ENCODE data around the gene NFATC1. TPM values are rescaled to one million over a fixed set of nuclear protein-coding genes. Genes with fewer than 3 reads are reported as not detected.

The NFATC1 gene
- total RNA-seq, 2 experiments from 2014 or later: 77.8 to 79.4 TPM

- CTCF ChIA-PET: no interaction called here
- Mint-ChIP-seq H3K4me3 (no peak overlapping the region), H3K4me1 (ENCODE audit: low read depth) (peaks cover 39% of the 10 kb centered on the region), H3K27ac (no peak overlapping the region), H3K27me3 (ENCODE audit: low read depth) (no peaks in the 10 kb centered on the region), H3K36me3 (ENCODE audit: low read depth) (peaks cover 47% of the 10 kb centered on the region), H3K9me3 (no peaks in the 10 kb centered on the region)
- intact Hi-C loops (cut with micrococcal nuclease): no loop called here
- DNase-seq: no peak
Measured at GRCh38 chr18:79411614-79412526, 16.1 kb downstream of the NFATC1 start.

GRCh38 chr18:79413025-79413424, 17.3 kb downstream of the NFATC1 start:
- peaks cover 28% of the 10 kb centered on the region for H3K4me1 Mint-ChIP-seq (ENCODE audit: low read depth)
- CTCF ChIA-PET: no interaction called here
- no peaks in the 10 kb centered on the region for H3K27me3 Mint-ChIP-seq (ENCODE audit: low read depth)
- H3K4me3 Mint-ChIP-seq: no peak overlapping the region
- DNase-seq: no peak
- H3K36me3 Mint-ChIP-seq (ENCODE audit: low read depth): peaks cover 40% of the 10 kb centered on the region
- intact Hi-C loops (cut with micrococcal nuclease): no loop called here
- no peak overlapping the region for H3K27ac Mint-ChIP-seq
- H3K9me3 Mint-ChIP-seq: no peaks in the 10 kb centered on the region

GRCh38 chr18:79413426-79413825, 17.7 kb downstream of the NFATC1 start:
- Mint-ChIP-seq H3K9me3 (no peaks in the 10 kb centered on the region), H3K4me1 (ENCODE audit: low read depth) (peaks cover 27% of the 10 kb centered on the region), H3K4me3 (no peak overlapping the region), H3K36me3 (ENCODE audit: low read depth) (peaks cover 40% of the 10 kb centered on the region), H3K27me3 (ENCODE audit: low read depth) (no peaks in the 10 kb centered on the region), H3K27ac (peak overlapping the region; percentile 47)
- no peak for DNase-seq
- intact Hi-C loops (cut with micrococcal nuclease): no loop called here
- CTCF ChIA-PET: no interaction called here

DNA sequence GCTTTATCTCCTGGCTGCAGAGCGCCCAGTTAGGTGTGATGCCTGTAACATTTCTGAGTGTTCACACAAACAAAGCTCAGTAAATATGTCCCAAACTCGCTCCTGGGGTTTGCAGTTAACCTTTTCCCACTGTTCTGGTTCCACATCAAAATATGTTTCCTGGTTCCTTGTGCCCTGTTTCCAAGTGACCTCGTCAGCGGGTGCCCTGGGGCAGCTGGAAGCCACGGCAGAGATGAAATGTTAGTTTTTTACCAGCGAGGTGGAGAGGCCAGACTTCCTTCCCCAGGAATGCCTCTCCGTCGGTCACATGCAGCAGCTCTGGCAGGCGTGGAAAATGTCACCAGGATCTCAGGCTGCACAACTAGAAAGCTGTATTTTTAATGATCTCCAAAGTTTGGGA, 18.2 kb downstream of the NFATC1 start:
- Mint-ChIP-seq H3K27me3 (ENCODE audit: low read depth) (no peaks in the 10 kb centered on the region), H3K27ac (no peak overlapping the region), H3K36me3 (ENCODE audit: low read depth) (peaks cover 42% of the 10 kb centered on the region)

DNA sequence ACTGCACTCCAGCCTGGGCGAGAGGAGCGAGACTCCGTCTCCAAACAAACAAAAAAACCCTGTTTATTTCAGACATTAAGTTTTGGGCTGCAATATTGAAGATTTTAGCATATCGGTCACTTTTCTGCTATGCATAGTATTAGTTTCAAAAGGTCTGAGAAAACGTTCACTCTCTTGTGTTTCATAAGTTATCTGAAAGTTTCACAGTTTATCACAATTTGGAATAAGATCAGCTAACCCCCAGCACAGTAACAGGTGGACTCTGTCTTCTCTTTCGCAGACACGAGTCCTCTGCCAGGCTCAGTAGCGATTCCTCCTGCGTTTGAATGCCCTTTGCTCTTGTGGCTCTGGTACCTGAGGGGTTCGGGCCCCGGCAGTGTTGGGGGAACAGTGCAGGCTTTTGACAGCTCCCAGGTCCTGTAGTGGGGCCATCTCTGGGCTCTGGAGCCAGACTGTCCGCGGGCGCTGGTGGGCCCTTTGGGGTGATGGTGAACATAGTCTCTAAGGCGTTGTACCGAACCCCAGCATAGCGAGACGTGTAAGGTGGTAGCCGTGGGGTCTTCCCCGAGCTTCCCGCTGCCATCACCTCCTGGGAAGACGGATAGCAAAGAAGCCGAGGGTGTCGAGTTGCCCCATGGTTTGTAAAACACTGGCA, 20.4 kb downstream of the NFATC1 start:
- Mint-ChIP-seq H3K4me3 (no peak overlapping the region), H3K4me1 (ENCODE audit: low read depth) (peaks cover 39% of the 10 kb centered on the region), H3K36me3 (ENCODE audit: low read depth) (peaks cover 48% of the 10 kb centered on the region), H3K27ac (no peak overlapping the region), H3K27me3 (ENCODE audit: low read depth) (no peaks in the 10 kb centered on the region), H3K9me3 (no peaks in the 10 kb centered on the region)
- CTCF ChIA-PET: interaction anchor here (1.3 kb wide), 1 partner anchor 34 kb away, joined by 3 read pairs; no protein-coding TSS in a partner anchor
- DNase-seq: no peak
- intact Hi-C loops (cut with micrococcal nuclease): no loop called here

More for the DNA sequence above, 18.2 kb downstream of the NFATC1 start:
- Mint-ChIP-seq H3K4me1 (ENCODE audit: low read depth) (peaks cover 27% of the 10 kb centered on the region), H3K4me3 (no peak overlapping the region), H3K9me3 (no peaks in the 10 kb centered on the region)
- DNase-seq: no peak
- intact Hi-C loops (cut with micrococcal nuclease): no loop called here
- CTCF ChIA-PET: interaction anchor here (1.1 kb wide), 1 partner anchor 34 kb away, joined by 7 read pairs; no protein-coding TSS in a partner anchor

DNA sequence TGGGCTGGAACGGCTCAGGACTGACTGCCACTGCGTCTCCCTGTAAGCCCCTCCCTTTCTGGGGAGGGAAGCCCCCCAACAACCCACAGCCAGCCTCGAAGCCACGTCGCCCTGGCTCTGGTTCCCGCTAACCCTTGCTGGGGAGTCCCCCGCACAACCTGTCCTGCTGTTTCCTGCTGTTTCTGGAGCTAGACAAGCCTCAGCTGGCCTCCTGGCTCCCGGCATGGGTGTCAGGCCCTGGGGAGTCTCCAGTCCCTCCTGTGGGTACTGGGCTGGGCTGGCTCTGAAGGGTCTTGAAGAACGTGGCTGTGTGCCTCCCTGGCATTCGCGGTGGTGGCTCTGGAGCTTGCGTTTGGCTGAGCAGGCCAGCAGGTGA, 20.9 kb downstream of the NFATC1 start:
- Mint-ChIP-seq H3K27ac (peak overlapping the region; percentile 63), H3K4me1 (ENCODE audit: low read depth) (peaks cover 40% of the 10 kb centered on the region), H3K4me3 (no peak overlapping the region), H3K27me3 (ENCODE audit: low read depth) (no peaks in the 10 kb centered on the region), H3K36me3 (ENCODE audit: low read depth) (peaks cover 46% of the 10 kb centered on the region), H3K9me3 (no peaks in the 10 kb centered on the region)
- CTCF ChIA-PET: interaction anchor here (1.3 kb wide), 1 partner anchor 35 kb away, joined by 3 read pairs; no protein-coding TSS in a partner anchor
- intact Hi-C loops (cut with micrococcal nuclease): no loop called here
- DNase-seq: no peak

GRCh38 chr18:79418236-79418635, 22.5 kb downstream of the NFATC1 start:
- no peak for DNase-seq
- no peak overlapping the region for H3K4me3 Mint-ChIP-seq
- intact Hi-C loops (cut with micrococcal nuclease): no loop called here
- CTCF ChIA-PET: no interaction called here
- H3K27ac Mint-ChIP-seq: no peak overlapping the region
- no peaks in the 10 kb centered on the region for H3K9me3 Mint-ChIP-seq
- peaks cover 40% of the 10 kb centered on the region for H3K4me1 Mint-ChIP-seq (ENCODE audit: low read depth)
- no peaks in the 10 kb centered on the region for H3K27me3 Mint-ChIP-seq (ENCODE audit: low read depth)
- H3K36me3 Mint-ChIP-seq (ENCODE audit: low read depth): peaks cover 38% of the 10 kb centered on the region

- CTCF ChIA-PET: no interaction called here
- H3K4me3 Mint-ChIP-seq: no peak overlapping the region
- intact Hi-C loops (cut with micrococcal nuclease): no loop called here
- H3K4me1 Mint-ChIP-seq (ENCODE audit: low read depth): peaks cover 37% of the 10 kb centered on the region
- H3K27ac Mint-ChIP-seq: no peak overlapping the region
- H3K36me3 Mint-ChIP-seq (ENCODE audit: low read depth): peaks cover 34% of the 10 kb centered on the region
- no peaks in the 10 kb centered on the region for H3K27me3 Mint-ChIP-seq (ENCODE audit: low read depth)
- DNase-seq: no peak
- H3K9me3 Mint-ChIP-seq: no peaks in the 10 kb centered on the region
Measured at GRCh38 chr18:79418642-79419041, 22.9 kb downstream of the NFATC1 start.

GRCh38 chr18:79420033-79420745, 24.5 kb downstream of the NFATC1 start:
- H3K4me3 Mint-ChIP-seq: no peak overlapping the region
- H3K9me3 Mint-ChIP-seq: no peaks in the 10 kb centered on the region
- H3K27ac Mint-ChIP-seq: no peak overlapping the region
- DNase-seq: no peak
- no peaks in the 10 kb centered on the region for H3K27me3 Mint-ChIP-seq (ENCODE audit: low read depth)
- CTCF ChIA-PET: no interaction called here
- H3K4me1 Mint-ChIP-seq (ENCODE audit: low read depth): peaks cover 35% of the 10 kb centered on the region
- intact Hi-C loops (cut with micrococcal nuclease): no loop called here
- peaks cover 32% of the 10 kb centered on the region for H3K36me3 Mint-ChIP-seq (ENCODE audit: low read depth)

- peaks cover 35% of the 10 kb centered on the region for H3K4me1 Mint-ChIP-seq (ENCODE audit: low read depth)
- no peak overlapping the region for H3K27ac Mint-ChIP-seq
- peaks cover 34% of the 10 kb centered on the region for H3K36me3 Mint-ChIP-seq (ENCODE audit: low read depth)
- no peaks in the 10 kb centered on the region for H3K27me3 Mint-ChIP-seq (ENCODE audit: low read depth)
- no peaks in the 10 kb centered on the region for H3K9me3 Mint-ChIP-seq
- CTCF ChIA-PET: no interaction called here
- no peak for DNase-seq
- intact Hi-C loops (cut with micrococcal nuclease): no loop called here
- no peak overlapping the region for H3K4me3 Mint-ChIP-seq
Measured at GRCh38 chr18:79421275-79421857, 25.6 kb downstream of the NFATC1 start.

GRCh38 chr18:79422022-79422782, 26.5 kb downstream of the NFATC1 start:
- Mint-ChIP-seq H3K27ac (no peak overlapping the region), H3K27me3 (ENCODE audit: low read depth) (no peaks in the 10 kb centered on the region), H3K9me3 (no peaks in the 10 kb centered on the region), H3K4me1 (ENCODE audit: low read depth) (peaks cover 33% of the 10 kb centered on the region), H3K36me3 (ENCODE audit: low read depth) (peaks cover 31% of the 10 kb centered on the region), H3K4me3 (no peak overlapping the region)
- intact Hi-C loops (cut with micrococcal nuclease): no loop called here
- CTCF ChIA-PET: no interaction called here
- no peak for DNase-seq

- peaks cover 31% of the 10 kb centered on the region for H3K36me3 Mint-ChIP-seq (ENCODE audit: low read depth)
- no peak overlapping the region for H3K4me3 Mint-ChIP-seq
- CTCF ChIA-PET: no interaction called here
- H3K27ac Mint-ChIP-seq: no peak overlapping the region
- peaks cover 33% of the 10 kb centered on the region for H3K4me1 Mint-ChIP-seq (ENCODE audit: low read depth)
- no peak for DNase-seq
- no peaks in the 10 kb centered on the region for H3K27me3 Mint-ChIP-seq (ENCODE audit: low read depth)
- intact Hi-C loops (cut with micrococcal nuclease): no loop called here
- H3K9me3 Mint-ChIP-seq: no peaks in the 10 kb centered on the region
Measured at GRCh38 chr18:79422783-79423165, 27.0 kb downstream of the NFATC1 start.

Data from activated naive CD4-positive, alpha-beta T cell treated with anti-CD3 and anti-CD28 coated beads for 36 hours (primary cell).